GM19099 (cell line): ENCODE measurements around the gene IFT27.

ENCODE experiments used
- POLR2A ChIP-seq: IDR thresholded peaks from 3 replicates; pipeline ENCODE4 v1.6.1; 2011; ENCODE audit warnings: low read depth; ENCODE audit not compliant: insufficient read length; ENCODE audit errors: extremely low read depth

IFT27 gene

GRCh38 chr22:36775964-36776669 is at the start of gene IFT27:
Gene IFT27, minus strand, starts transcription at chr22:36776119. Its CDS starts 412 bp downstream, at chr22:36775707.
- peak; percentile 52 for TF ChIP-seq POLR2A

GRCh38 chr22:36824655-36825054 is 48.7 kb upstream of the IFT27 start:
- no peak for TF ChIP-seq POLR2A

DNA sequence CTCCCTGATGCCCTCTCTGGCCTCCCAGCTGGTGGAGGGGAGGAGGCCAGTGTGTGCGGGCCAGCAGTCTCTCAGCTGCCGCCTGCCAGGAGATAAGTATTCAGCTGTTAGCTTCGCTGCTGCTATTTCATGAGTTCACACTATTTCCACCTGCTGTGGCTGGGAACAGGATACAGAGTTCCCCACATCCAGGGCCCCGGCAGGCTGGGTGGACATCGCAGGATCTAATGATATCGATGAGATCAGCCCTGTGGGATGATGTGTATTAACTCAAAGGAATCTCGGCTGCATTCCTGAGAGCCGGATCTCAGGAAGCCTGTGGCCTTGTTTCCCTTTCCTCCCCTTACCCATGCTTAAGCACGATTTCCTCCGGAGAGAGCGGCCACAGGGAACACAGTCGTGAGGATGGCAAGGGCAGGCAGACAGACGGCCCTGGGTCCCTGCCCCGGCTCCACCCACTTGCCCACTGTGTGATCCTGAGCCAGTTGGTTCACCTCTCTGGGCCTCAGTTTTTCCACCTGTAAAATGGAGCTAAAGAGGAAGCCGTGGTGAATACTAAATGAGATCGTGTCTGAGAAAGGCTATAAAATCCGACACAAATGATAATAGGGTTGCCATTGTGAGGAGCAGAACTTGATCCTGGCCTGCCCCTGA is 47.4 kb upstream of the IFT27 start:
- no peak for TF ChIP-seq POLR2A

DNA sequence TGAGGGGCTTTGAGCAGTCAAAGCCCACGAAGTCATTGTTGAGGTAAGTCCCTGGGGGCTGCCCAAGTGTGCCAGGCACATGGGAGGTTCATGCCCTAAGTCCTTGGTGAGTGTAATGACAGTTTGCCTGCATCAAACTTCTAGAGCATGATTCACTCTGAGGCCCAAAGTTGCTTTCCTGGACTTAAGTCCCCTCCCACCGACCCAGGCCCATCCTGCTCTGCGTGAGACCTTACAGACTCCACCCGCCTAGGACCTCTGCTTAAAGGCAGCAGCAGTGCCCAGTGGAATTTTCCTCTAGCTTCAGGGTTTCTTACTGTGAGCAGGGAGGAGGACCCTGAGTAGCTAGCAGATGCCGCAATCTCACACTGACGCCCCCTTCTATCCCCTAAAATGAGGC is 46.7 kb upstream of the IFT27 start:
- no peak for TF ChIP-seq POLR2A

- no peak for TF ChIP-seq POLR2A
Observed at GRCh38 chr22:36819112-36819511, 43.2 kb upstream of the IFT27 start.

DNA sequence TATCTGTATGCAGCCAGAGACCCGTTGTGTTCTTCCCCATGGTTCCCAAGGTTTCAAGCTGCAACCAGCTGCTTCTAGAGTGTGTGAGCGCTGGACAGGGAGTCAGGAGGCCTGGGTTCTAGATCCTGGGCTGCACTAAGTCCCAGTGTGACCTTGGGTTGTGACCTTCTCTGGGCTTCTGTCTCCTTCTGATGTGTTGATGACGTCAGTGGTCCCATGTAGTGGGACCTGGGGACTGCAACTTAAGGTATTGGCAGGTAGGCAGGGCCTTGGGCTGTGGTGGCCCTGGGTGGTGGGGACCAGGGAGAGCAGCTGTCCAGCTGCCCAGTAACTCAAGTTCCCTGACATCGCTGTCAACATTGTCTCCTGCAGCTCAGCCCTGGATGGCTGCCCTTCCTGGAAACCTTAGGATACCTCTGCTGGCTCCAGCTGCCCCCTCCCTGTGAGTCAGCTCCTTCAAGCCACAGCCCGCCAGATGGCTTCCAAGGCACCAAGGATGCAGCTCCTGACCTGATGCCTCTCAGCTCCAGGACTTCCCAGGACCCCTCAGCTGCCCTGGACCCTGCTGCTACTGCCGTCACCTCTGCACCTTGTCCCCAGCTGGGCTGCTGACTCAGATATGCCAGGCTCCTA is 42.2 kb upstream of the IFT27 start:
- TF ChIP-seq POLR2A: no peak

GRCh38 chr22:36817525-36817848 is 41.6 kb upstream of the IFT27 start:
- TF ChIP-seq POLR2A: no peak

GRCh38 chr22:36816636-36817524 is 41.0 kb upstream of the IFT27 start, which contains the start of gene PVALB:
Gene PVALB, minus strand, starts transcription at chr22:36817035. Its CDS starts 30 bp downstream, at chr22:36817005.
- no peak for TF ChIP-seq POLR2A

GRCh38 chr22:36816339-36816635 is 40.4 kb upstream of the IFT27 start:
- no peak for TF ChIP-seq POLR2A

DNA sequence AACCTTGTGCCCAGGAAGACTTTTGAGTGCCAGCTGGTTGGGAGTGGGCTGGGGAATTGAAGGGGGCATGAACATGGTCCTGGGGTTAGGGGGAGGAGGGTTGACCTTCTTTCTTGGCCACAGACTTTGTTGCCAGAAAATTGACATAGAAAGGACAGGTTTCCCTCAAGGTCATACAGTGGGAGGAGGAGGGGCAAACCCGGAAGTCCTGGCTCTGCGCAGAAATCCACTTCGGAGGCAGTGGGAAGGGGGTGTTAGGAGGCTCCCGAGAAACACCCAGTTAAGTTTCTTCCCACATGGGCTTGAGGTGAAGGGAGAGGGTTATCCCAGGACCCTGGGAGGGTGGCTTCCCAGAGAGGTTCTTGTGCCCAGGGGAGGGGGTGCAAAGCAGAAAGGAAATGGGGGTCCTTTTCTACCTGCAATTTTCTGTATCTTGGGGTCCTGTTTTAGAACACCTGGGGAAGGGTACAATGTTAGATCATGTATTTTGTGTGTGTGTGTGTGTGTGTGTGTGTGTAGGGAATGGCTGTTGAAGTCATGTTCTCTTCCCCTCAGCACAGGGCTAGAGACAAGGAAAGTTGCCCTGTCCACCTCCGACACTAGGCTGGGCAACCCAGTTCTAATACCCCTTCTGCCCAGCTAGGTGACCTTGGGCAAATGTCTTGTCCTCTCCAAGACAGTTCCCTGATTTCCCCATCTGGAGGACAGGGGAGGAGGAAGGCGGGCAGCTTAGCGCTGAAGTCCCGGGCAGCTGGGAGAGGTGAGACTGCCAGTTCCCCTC is 39.8 kb upstream of the IFT27 start:
- no peak for TF ChIP-seq POLR2A

- no peak for TF ChIP-seq POLR2A
Observed at GRCh38 chr22:36814801-36815200, 38.9 kb upstream of the IFT27 start.

DNA sequence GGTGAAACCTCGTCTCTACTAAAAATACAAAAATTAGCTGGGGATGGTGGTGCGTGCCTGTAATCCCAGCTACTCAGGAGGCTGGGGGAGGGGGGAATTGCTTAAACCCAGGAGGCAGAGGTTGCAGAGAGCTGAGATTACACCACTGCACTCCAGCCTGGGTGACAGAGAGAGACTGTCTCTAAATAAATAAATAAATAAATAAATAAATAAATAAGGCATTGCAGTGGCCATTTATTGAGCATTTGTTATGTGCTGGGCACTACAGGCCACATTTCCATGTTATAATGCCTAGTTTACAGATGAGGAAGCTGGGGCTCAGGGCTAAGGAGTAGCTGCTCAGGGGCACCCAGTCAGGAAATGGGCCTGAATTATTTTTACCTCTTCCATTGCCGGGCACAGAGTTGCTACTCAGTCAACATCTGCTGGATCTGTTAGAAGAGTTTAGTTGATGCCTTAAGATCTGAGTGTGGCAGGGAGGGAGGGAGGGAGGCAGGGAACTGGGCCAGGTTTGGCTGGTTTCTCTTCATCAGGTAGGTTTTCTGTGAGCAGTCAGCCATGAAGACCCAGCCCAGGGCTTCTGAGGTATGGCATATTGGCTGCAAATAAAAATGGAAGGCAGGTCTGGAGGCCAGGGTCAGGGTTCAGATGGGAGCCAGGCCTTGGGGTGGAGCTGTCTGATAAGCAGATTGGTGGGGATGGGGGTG is 35.3 kb upstream of the IFT27 start:
- no peak for TF ChIP-seq POLR2A

DNA sequence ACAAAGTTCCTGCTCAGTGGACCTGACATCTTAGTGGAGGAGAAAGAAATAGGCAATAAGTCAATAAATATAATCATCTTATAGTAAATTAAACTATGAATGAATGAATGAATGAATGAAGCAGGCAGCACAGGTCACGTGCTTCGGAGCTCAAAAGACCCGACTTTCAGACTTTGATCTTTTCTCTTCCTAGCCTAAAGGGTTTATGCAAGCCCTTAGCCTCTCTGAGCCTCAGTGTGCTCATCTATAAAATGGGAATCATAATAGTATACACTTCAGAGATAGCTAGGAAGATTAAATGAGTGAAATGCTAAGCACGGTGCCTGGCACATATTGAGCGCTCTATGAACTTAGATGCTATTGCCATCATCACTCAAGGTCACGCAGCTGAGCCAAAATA is 33.4 kb upstream of the IFT27 start:
- TF ChIP-seq POLR2A: no peak

DNA sequence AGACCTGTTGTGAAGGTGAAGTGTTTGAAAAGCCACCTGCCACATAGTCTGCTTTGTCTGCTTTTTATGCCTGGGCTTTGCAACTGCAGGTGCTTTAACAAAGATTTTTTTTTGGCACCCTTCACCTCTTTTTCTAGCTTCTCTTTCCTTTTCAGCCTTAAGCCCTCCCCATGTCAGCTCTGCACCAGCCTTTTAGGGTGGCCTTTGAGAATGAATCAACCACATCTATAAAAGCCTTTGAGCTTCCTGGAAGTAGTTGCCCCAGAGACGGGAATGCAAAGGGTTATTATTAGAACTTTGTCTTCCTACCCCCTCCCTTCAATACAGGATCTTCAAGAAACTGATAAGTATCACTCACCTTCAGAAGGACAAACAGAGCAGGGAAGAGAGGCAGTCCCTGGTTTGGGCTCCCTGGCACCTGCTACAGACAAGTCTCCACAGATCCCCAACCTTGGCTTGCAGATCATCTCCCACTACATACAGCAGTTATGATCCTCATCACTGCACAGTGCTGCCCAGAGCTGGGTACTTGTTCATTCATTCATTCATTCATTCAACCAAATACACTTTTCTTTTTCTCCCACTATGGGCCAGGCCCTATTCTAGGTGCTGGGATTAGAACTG is 32.9 kb upstream of the IFT27 start:
- no peak for TF ChIP-seq POLR2A

- no peak for TF ChIP-seq POLR2A
Observed at GRCh38 chr22:36807627-36808026, 31.7 kb upstream of the IFT27 start.
